Medulla oblongata (tissue), 1 donor: Measurements from ENCODE around the gene ZFYVE1.
"Not testable (repeated sequence)": the region's sequence is repeated elsewhere in the genome, so short reads cannot be mapped to it uniquely, and the experiment has no call there.

Experiments used
- DNase-seq: peaks from one replicate; pipeline ENCODE4 v3.0.0-alpha.2; 2015; ENCODE audit errors: extremely low spot score

ZFYVE1 gene

GRCh38 chr14:73026845-73027542 lies at the start of gene ZFYVE1:
TSS of gene ZFYVE1 (minus strand) at chr14:73027106. CDS start at chr14:73024508, 2,598 bp downstream.
- peak; percentile 100 for DNase-seq

- no peak for DNase-seq
These were observed 42.7 kb upstream of the ZFYVE1 start for GRCh38 chr14:73069585-73069984.

DNA sequence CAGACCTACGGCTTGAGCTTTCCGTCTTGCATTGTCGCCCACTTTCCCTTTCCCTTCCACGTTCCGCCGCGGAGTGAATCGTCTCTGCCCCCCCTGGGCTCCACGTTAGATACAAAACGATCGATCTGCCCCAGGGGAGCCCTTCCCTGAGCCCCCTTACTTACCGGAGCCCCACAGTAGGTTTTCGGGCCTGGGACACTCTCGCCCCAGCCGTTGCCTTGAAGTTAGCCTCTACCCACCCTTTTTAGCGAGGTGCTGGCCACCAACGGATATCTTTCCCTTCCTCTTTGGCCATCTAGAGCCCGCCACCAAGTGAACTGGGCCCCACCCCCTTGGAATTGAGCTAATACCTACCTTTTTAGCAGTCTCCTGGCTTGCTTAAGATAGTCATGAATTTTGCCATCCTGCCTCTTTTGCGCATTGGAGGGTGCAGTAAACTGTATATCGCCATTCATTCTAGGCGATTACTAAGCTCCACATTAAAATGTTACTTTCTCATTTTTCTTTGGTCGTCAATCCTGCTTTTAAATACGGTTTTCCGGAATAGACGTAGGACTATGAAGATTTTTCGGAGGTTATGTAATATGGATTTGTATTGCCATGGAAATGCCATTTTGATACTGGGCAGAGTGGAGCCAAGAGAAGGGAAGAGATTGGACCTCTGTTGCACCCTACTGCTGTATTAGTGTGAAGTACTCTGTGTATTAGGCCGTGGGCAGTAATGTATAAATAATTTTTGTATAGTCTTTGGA lies 32.2 kb upstream of the ZFYVE1 start:
- DNase-seq: no peak

DNA sequence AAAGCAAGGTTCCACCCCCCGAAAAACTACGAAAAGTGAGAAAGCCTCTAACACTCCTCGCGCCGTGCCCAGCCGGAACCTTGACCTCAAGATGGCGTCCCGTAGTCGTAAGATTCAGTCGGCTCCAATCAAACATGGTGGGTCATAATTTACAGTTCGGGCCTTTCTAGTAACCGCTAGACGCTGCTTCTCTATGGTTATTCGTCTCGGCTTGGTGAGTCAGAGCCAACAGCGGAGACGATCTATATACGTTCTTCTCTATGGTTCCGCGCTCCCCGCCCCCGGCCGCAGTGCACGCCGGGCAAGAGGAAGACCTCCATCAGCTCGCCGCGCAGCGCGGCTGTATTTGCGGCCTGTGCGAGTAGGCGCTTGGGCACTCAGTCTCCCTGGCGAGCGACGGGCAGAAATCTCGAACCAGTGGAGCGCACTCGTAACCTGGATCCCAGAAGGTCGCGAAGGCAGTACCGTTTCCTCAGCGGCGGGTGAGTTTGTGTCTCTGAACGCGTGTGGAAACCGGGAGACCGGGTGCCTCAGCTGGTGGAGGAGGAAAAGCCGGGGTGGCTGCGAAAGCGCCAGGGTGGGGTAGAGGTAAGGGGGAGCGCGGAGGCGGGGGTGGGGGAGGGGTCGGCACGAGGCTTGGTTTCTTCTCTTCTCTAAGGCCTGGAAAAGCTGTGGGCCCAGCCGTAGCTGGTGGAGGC lies 31.5 kb upstream of the ZFYVE1 start, which contains the start of gene RBM25:
RBM25 (plus strand) TSS at position 311 of the 698 bp plus-strand sequence. CDS start 13,108 bp downstream, outside the sequence.
- DNase-seq: peak; percentile 99

- no peak for DNase-seq
These were observed 31.0 kb upstream of the ZFYVE1 start for GRCh38 chr14:73057944-73058223.

DNA sequence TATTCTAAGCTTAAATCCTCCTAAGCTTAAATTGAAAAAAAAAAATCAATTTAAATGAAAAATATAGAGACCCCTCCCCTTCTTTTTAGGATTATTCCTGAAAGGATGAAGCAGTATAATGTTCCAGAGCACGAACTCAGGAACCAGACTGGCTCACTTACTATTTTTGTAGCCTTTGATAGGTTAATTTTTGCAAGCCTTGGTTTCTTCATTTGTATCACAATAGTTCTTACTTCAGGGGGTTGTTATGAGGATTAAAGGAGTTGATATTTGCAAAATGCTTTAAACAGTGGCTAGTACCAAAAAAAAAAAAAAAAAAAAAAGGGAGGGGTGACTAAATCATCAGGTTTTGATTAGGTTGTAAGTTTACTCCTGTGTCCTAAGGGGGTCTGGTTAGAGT lies 28.3 kb upstream of the ZFYVE1 start:
- no peak for DNase-seq

GRCh38 chr14:73049428-73049827 lies 22.5 kb upstream of the ZFYVE1 start:
- no peak for DNase-seq

- DNase-seq: no peak
These were observed 20.9 kb upstream of the ZFYVE1 start for GRCh38 chr14:73047808-73048207.

- not testable (repeated sequence) for DNase-seq
These were observed 10.0 kb upstream of the ZFYVE1 start for GRCh38 chr14:73036706-73037450.

DNA sequence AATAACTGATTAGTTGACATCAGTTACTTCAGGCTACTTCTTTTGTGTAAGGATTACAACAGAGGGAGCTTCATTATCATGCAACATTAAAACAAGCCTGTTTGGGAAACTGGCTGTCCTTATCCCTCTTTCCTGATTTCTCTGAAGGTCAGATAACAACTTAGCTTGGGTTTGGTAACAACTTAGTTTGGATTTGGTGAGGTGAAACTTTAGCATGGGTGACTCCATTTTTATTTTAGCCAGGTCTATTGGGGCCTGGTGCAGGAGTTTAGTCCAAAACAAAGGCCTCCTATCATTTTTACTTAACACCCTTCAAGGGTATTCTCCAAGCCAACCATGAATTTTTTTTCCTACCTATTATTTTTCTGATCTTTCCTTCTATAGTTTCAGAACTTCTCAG lies 1.1 kb upstream of the ZFYVE1 start:
- no peak for DNase-seq

DNA sequence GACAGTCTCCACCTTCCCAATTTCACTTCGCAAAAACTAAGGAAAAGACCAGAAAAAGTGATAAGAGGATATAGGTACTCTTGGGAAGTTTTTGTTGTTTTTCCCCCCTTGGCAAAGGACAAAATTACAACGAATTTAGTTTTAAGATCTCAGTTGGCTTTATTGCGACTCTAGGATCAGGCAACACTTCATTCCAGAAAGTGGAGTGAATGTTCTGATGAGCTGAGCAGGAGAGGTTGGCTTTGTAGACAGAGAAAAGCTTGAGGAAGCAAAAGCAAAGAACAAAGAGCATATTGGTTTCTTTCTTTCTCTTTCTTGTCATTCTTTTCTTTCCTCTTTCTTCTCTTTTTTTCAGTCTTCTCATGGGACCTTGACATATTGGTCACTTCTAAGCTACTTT lies 640 bp upstream of the ZFYVE1 start:
- no peak for DNase-seq

DNA sequence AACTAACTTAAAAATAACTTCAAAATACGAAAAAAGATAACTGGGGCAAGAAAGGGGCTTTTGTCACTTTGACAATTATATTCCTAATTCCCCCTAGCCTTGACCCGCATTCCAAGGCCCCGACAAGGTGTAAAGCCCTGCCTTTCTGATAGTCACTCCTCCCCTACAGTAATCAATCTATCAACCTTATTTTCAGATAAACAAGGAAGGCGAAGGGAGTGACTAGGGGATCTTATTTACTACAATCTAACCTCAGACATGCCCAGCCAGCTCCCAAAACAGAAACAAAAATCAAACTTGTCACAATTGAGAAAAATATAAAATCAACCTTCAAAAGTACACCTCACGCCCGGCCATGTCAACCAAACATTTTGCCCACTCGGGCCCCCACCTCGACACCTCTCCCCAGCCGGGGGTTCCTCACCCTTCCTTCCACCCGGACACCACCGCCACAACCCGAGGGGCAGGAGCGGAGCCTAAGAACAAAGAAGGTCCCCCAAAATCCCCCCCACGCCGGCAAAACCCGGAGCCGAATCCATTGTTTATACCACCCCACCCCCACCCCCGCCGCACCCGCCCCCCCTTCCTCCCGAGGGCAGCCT lies 562 bp downstream of the ZFYVE1 start:
- DNase-seq: peak; percentile 13

DNA sequence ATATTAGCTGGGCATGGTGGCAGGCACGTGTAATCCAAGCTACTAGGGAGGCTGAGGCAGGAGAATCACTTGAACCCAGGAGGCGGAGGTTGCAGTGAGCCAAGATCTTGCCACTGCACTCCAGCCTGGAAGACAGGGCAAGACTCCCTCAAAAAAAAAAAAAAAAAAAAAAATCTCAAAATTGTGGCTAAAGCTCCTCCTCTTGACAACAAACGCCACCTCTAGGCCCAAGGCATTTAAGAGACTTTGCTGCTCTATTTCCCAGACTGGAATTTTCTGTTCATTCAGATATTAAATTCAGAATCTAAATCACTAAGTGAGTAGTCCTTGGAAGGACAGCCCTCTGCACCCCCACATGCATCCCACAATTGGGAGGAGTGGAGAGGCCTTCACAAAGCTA lies 1.4 kb downstream of the ZFYVE1 start:
- no peak for DNase-seq

DNA sequence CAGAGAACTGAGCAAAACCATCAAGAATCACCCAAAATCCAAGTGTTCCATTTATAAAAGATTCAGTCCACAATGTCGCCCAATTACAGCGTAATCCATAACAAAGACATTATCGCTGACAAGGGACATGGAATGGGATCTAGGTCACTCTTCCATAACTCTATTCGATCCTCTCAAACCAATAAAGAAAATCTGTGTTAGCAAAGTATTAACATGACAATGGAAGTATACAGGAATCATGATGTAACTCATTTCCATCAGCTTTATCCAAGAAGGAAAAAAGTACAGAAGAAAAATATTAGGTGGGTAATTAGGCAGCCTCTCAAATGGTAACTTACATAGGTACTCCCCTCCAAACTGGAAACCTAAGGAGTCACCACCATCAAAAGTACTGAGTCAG lies 4.9 kb downstream of the ZFYVE1 start:
- no peak for DNase-seq

DNA sequence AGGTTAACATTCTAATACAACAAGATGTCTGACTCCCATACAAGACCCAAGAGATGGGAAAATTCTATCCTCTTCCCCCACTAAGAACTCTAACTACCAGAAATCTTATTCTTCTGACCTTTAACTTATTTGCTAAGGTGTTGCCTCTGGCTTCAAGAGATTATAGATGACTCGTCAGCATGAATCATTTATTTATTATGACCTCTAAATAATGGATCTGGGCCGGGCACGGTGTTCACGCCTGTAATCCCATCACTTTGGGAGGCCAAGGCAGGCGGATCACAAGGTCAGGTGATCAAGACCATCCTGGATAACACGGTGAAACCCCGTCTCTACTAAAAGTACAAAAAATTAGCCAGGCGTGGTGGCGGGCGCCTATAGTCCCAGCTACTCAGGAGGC lies 10.9 kb downstream of the ZFYVE1 start:
- DNase-seq: not testable (repeated sequence)

DNA sequence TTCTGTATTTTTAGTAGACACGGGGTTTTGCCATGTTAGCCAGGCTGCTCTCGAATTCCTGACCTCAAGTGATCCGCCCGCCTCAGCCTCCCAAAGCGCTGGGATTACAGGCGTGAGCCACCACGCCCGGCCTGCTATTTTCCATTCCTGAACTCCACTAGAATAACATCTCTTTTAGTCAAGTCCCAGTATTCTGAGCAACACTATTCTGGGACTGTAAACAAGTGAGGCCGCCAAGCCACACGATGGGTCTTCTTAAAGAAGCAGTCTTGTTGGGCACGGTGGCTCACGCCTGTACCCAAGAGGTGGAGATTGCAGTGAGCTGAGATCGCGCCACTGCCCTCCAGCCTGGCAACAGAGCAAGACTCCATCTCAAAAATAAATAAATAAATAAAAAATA lies 11.4 kb downstream of the ZFYVE1 start:
- not testable (repeated sequence) for DNase-seq

GRCh38 chr14:73014105-73014504 lies 12.8 kb downstream of the ZFYVE1 start:
- peak; percentile 38 for DNase-seq

- DNase-seq: not testable (repeated sequence)
These were observed 15.7 kb downstream of the ZFYVE1 start for GRCh38 chr14:73011189-73011588.

GRCh38 chr14:73008501-73008900 lies 18.4 kb downstream of the ZFYVE1 start:
- no peak for DNase-seq

DNA sequence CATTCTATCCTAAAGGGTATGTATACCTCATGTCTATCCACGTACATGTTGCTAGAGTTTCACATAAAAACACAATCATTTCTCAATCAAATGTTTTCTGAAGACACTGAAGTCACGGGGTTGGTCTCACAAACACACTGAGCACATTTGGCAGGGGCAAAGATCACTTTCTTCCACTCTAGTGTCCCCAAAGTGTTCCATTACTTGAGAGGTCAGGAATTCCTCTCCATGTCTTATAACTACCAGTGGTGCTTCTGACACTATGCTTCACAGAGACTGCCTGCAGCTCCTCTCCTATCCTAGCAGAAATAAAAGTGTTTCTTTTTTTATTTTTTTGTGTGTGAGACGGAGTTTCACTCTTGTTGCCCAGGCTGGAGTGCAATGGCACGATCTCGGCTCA lies 19.1 kb downstream of the ZFYVE1 start:
- DNase-seq: no peak

DNA sequence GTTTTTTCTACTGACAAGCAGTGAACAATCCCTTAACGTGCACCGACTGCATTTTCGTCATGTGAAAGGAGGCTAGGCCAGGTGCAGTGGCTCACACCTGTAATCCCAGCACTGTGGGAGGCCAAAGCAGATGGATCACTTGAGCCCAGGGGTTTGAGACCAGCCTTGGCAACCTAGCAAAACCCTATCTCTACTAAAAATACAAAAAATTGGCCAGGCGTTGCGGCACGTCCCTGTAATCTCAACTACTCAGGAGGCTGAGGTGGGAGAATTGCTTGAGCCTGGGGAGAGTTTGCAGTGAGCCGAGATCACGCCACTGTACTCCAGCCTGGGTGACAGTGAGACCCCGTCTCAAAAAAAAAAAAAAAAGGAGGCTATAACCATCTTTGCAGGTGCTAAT lies 22.3 kb downstream of the ZFYVE1 start:
- not testable (repeated sequence) for DNase-seq

DNA sequence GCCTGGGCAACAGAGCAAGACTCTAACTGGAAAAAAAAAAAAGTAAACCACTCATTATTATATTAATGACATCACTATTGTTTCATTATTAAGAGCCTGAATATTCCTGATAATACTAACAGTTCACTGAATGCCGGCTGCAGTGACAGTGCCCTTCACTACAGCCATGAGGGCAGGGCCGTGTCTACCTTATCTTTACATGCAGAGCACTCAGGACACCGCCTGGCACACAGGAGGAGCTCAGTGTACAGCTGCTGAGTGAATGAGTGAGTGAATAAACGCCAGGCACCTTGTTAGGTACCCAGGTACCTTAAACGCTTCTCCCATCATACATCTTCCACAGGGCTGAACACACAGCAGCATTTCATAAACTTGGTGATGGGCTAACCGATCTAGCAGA lies 23.2 kb downstream of the ZFYVE1 start:
- DNase-seq: no peak
